ENCODE results near the gene ZFP1.

DNA sequence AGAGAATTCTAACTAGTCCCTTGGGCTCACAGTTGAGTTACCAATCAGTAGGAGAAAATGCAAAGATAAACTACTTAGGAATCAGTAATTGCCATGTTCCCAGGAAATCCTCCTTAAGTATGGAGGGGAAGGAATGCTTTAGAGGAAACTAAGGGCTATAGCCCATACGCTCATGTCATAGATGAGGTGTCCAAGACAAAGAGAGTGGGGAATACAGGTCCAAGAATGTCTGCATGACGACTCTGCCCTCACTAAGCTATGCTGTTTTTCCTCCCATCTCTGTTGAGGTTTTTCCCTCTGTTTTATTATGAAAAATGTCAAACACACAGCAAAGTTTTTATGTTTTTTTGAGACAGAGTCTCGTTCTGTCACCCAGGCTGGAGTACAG, 47.7 kb upstream of the ZFP1 start:
- TF ChIP-seq EP300 (IDR thresholded peaks at IDR 0.05) (no peak), POLR2AphosphoS5 (IDR thresholded peaks at IDR 0.05) (no peak), POLR2A (IDR thresholded peaks at IDR 0.05) (no peak)
- TF ChIP-seq, protein P1, sequence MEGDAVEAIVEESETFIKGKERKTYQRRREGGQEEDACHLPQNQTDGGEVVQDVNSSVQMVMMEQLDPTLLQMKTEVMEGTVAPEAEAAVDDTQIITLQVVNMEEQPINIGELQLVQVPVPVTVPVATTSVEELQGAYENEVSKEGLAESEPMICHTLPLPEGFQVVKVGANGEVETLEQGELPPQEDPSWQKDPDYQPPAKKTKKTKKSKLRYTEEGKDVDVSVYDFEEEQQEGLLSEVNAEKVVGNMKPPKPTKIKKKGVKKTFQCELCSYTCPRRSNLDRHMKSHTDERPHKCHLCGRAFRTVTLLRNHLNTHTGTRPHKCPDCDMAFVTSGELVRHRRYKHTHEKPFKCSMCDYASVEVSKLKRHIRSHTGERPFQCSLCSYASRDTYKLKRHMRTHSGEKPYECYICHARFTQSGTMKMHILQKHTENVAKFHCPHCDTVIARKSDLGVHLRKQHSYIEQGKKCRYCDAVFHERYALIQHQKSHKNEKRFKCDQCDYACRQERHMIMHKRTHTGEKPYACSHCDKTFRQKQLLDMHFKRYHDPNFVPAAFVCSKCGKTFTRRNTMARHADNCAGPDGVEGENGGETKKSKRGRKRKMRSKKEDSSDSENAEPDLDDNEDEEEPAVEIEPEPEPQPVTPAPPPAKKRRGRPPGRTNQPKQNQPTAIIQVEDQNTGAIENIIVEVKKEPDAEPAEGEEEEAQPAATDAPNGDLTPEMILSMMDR (IDR thresholded peaks at IDR 0.05), result no peak

Measured in upper lobe of left lung (tissue), 4 donors.